ENCODE results near the gene SMAD1. TPM values are rescaled to one million over a fixed set of nuclear protein-coding genes. Genes with fewer than 3 reads are reported as not detected.

The SMAD1 gene
- total RNA-seq, 2 donors from 2014 or later: 40.4 to 47.3 TPM

DNA sequence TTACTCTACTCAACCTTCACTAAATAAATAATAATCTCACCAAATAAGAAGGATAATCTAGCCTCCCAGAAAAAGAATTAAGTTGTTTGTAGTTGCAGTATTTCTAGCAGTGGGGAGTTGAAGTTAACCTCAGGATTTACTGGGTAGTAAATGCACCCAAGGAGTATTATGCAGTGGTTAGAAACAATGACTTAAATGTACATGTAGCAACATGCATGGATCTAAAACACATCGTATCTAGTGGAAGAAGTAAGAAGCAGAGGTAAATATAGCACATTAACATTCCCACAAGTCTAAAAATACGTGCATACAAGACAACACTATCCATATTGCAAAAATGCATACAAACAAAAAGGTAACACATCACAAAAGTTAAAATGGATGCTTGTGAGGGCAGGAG is 44.2 kb upstream of the SMAD1 start:
- no peaks in the 10 kb centered on the region for H3K4me1 ChIP-seq
- no peaks in the 10 kb centered on the region for H3K9me3 ChIP-seq
- H3K9ac ChIP-seq (ENCODE audit: low read depth in 2 of 2, low read length in 2 of 2): no peak overlapping the region
- no peak overlapping the region for H3K4me3 ChIP-seq
- no peaks in the 10 kb centered on the region for H3K36me3 ChIP-seq
- TF ChIP-seq, protein P1, sequence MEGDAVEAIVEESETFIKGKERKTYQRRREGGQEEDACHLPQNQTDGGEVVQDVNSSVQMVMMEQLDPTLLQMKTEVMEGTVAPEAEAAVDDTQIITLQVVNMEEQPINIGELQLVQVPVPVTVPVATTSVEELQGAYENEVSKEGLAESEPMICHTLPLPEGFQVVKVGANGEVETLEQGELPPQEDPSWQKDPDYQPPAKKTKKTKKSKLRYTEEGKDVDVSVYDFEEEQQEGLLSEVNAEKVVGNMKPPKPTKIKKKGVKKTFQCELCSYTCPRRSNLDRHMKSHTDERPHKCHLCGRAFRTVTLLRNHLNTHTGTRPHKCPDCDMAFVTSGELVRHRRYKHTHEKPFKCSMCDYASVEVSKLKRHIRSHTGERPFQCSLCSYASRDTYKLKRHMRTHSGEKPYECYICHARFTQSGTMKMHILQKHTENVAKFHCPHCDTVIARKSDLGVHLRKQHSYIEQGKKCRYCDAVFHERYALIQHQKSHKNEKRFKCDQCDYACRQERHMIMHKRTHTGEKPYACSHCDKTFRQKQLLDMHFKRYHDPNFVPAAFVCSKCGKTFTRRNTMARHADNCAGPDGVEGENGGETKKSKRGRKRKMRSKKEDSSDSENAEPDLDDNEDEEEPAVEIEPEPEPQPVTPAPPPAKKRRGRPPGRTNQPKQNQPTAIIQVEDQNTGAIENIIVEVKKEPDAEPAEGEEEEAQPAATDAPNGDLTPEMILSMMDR (IDR thresholded peaks at IDR 0.05): no peak
- no peaks in the 10 kb centered on the region for H3K27me3 ChIP-seq
- DNase-seq: no peak
- H3K27ac ChIP-seq: no peak overlapping the region
- intact Hi-C loops (cut with DNase I): no loop called here

DNA sequence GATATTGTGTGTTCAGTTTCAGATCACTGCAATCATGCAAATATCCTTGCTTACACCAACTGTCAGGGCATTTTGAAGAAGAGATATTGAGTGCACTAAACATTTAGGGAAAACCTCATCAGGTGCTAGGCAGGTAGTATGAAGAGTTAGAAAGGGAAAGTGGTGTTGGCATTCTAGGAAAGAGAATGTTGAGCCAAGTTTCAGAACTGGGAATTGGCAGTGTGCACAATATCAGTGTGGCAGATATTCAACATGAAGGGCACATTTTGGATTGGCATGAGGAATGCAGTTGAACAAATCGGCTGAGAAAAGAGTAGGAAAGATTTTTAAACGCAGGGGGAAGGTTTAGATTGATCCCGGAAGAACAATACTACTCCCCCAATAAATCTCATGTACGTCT is 43.4 kb upstream of the SMAD1 start:
- TF ChIP-seq, protein P1 (IDR thresholded peaks at IDR 0.05): no peak
- intact Hi-C loops (cut with DNase I): no loop called here
- no peak overlapping the region for H3K9ac ChIP-seq (ENCODE audit: low read depth in 2 of 2, low read length in 2 of 2)
- no peak overlapping the region for H3K27ac ChIP-seq
- no peaks in the 10 kb centered on the region for H3K9me3 ChIP-seq
- H3K36me3 ChIP-seq: no peaks in the 10 kb centered on the region
- no peaks in the 10 kb centered on the region for H3K4me1 ChIP-seq
- no peaks in the 10 kb centered on the region for H3K27me3 ChIP-seq
- H3K4me3 ChIP-seq: no peak overlapping the region
- DNase-seq: no peak

DNA sequence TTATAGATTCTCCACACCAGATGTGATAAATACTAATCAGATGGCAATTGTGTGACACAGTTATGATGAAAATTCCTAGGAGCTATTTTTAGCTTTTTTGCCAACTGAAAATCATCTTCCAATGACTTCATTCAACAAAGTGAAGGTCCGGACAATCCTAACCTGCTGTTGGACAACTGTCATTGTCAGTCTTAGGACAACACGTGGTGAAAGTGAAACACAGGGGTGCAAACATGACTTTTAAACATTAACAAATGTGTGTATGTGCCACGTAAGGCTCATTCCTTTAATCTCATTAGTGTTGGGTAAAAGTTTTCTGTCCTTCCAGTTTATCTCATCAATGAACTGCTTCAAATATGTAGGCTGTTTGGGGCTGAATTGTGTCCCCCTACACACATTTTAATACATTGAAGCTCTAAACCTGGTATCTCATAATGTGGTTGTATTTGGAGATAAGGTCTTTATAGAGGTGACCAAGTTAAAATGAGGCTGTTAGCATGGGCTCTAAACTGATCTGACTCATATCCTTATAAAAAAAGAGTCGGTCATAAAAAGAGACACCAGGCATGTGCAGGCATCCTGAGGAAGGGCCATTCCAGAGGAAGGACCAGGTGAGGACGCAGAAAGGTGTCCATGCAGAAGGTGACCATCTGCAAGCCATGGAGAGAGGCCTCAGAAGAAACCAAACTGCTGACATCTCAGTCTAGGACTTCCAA is 41.2 kb upstream of the SMAD1 start:
- Histone ChIP-seq H3K36me3 (no peaks in the 10 kb centered on the region), H3K9me3 (no peaks in the 10 kb centered on the region), H3K4me3 (no peak overlapping the region), H3K9ac (ENCODE audit: low read depth in 2 of 2, low read length in 2 of 2) (no peak overlapping the region), H3K27me3 (no peaks in the 10 kb centered on the region), H3K27ac (no peak overlapping the region), H3K4me1 (no peaks in the 10 kb centered on the region)
- intact Hi-C loops (cut with DNase I): no loop called here
- TF ChIP-seq, protein P1 (IDR thresholded peaks at IDR 0.05): no peak
- DNase-seq: no peak

DNA sequence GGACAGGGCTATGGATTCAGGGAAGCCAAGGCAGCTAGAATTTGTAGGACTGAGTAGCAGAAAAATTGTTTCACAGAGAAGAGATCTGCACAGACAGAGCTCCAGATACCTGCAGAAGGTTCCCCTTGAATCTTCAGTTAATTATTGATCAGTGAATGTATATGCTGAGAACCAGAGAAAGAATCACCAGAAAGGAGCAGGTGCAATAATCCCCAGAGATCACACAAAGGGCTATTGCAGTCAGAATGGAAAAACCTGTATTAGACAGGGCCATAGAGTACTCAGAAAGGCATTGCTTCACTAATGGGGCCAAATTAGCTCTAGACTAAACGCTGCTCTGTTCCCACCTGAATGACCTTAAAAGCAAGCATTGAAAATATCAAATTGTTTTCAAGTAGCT is 35.5 kb upstream of the SMAD1 start:
- intact Hi-C loops (cut with DNase I): no loop called here

DNA sequence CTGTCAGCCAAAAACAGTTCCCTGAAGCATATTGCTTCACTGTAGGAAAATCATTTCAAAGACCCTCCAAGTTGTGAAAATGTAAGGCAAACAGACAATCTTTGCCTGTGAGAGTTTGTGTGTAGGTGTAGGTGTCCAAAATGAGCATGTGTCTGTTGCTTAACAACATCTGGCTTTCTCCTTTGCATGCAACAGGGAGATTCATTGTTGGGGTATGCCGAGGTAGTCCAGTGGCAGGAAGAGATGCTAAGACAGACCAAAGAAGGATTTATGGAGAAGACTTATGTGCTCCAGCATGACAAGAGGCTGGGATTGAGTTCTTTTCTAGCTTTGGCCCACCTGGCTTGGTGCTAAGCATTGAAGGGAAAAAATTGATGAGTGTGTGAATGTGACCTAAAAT is 29.8 kb upstream of the SMAD1 start:
- Histone ChIP-seq H3K9me3 (no peaks in the 10 kb centered on the region), H3K4me1 (no peaks in the 10 kb centered on the region), H3K9ac (ENCODE audit: low read depth in 2 of 2, low read length in 2 of 2) (no peak overlapping the region), H3K4me3 (no peak overlapping the region), H3K27ac (no peak overlapping the region), H3K27me3 (no peaks in the 10 kb centered on the region), H3K36me3 (no peaks in the 10 kb centered on the region)
- TF ChIP-seq, protein P1 (IDR thresholded peaks at IDR 0.05): no peak
- intact Hi-C loops (cut with DNase I): no loop called here
- no peak for DNase-seq

More for the DNA sequence above, 35.5 kb upstream of the SMAD1 start:
- Histone ChIP-seq H3K27ac (no peak overlapping the region), H3K4me1 (no peaks in the 10 kb centered on the region), H3K9me3 (no peaks in the 10 kb centered on the region), H3K27me3 (no peaks in the 10 kb centered on the region), H3K36me3 (no peaks in the 10 kb centered on the region), H3K4me3 (no peak overlapping the region), H3K9ac (ENCODE audit: low read depth in 2 of 2, low read length in 2 of 2) (no peak overlapping the region)
- no peak for DNase-seq
- TF ChIP-seq, protein P1 (IDR thresholded peaks at IDR 0.05): no peak

Measured in colonic mucosa (tissue), 4 donors.